Esophagus muscularis mucosa (tissue), 4 donors: Measurements from ENCODE around the gene ADAM10. TPM values are rescaled to one million over a fixed set of nuclear protein-coding genes. Genes with fewer than 3 reads are reported as not detected.

Source experiments
- DNase-seq: peaks from one replicate; pipeline ENCODE4 v3.0.0-alpha.2; 2017; ENCODE audit errors: extremely low spot score
- H3K27ac ChIP-seq, 4 donors: fragments of 200-600 bp; sonication (generic); replicated peaks in 1 of 4; 1 replicate in 3 of 4; 2 replicates in 1 of 4; pipeline ENCODE4 v1.5.1; 2016 to 2019; ENCODE audit warnings: mild to moderate bottlenecking in 1 of 4
- H3K27me3 ChIP-seq, 4 donors: fragments of 200-600 bp; sonication (generic); one replicate each; pipeline versions ENCODE4 v1.5.1 to v1.6.0; 2016 to 2019
- H3K36me3 ChIP-seq, 4 donors: fragments of 200-600 bp; sonication (generic); one replicate each; pipeline ENCODE4 v1.5.1; 2016 to 2019
- H3K4me1 ChIP-seq, 4 donors: fragments of 200-600 bp; sonication (generic); one replicate each; pipeline ENCODE4 v1.5.1; 2016 to 2019
- H3K4me3 ChIP-seq, 4 donors: fragments of 200-600 bp; sonication (generic); 1 replicate in 2 of 4; 2 replicates in 2 of 4; pipeline ENCODE4 v1.5.1; 2016 to 2019; ENCODE audit warnings: mild to moderate bottlenecking in 4 of 4, moderate library complexity in 1 of 4
- H3K9me3 ChIP-seq, 4 donors: fragments of 200-600 bp; sonication (generic); 1 replicate in 3 of 4; 2 replicates in 1 of 4; pipeline ENCODE4 v1.5.1; 2016 to 2019
- EP300 ChIP-seq: sonication (generic); formaldehyde crosslinking; IDR thresholded peaks from one replicate; pipeline ENCODE4 v1.6.1; 2017; ENCODE audit warnings: antibody characterized with exemption
- POLR2A ChIP-seq: fragments of 450-650 bp; IDR thresholded peaks from one replicate; pipeline ENCODE4 v1.6.1; 2017; ENCODE audit warnings: antibody characterized with exemption, moderate library complexity, mild to moderate bottlenecking, low read depth
- POLR2AphosphoS5 ChIP-seq, 2 donors: sonication (generic); formaldehyde crosslinking; IDR thresholded peaks; one replicate each; pipeline ENCODE4 v1.6.1; 2017; ENCODE audit warnings: antibody characterized with exemption in 2 of 2
- WGBS: methylation state at CpG from one replicate; pipeline ENCODE4 v1.1.5; 2018; 5-methylcytosine and 5-hydroxymethylcytosine counted together
- intact Hi-C: fragments of 100-400 bp; cut with DNase I; formaldehyde crosslinking; loops from one replicate; pipeline ENCODE4 v1.15.1; 2023
- total RNA-seq, 4 donors: library from RNA; depleted of rRNA; stranded (reverse); fragments of >200 nt; gene quantifications; one replicate each; pipeline versions ENCODE4 v1.1.0 to v1.2.1, GENCODE V29; 2016
- TF ChIP-seq, protein P1 (sequence below), 3 experiments: fragments of 200-600 bp in 2 of 3; fragments of 450-650 bp in 1 of 3; sonication (generic) in 2 of 3; IDR thresholded peaks; one replicate each; pipeline ENCODE4 v1.5.1; 2017 to 2019; ENCODE audit warnings: antibody characterized with exemption in 3 of 3, mild to moderate bottlenecking in 2 of 3, moderate library complexity in 1 of 3

The ADAM10 gene
- total RNA-seq, 4 donors from 2014 or later = 43.8 to 58.8 (median 48.5) TPM

DNA sequence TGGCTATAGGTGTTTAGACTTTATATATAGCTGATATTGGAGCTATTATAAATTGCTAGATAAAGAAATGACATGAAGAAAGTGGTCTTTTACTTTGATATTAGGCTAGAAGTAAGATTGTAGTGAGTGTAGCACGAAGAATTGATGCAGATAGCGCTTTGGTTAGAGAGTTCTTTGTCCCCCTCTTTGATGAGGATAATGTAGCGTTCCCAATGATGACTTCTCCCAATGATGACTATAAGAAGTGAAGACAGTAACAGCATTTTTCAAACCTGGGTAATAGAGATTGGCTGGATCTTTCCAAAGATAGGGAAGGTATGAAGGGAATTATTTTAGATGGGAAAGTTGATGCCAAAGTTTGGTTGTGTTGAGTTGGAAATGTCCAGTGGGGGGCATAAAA, 25.9 kb upstream of the ADAM10 start:
- WGBS = 98% methylated on average over 3 of the region's 3 CpGs
- Histone ChIP-seq H3K4me1 (peaks cover 30 to 66% (median 58%) of the 10 kb centered on the region in 4 donors), H3K27ac (no peak overlapping the region), H3K4me3 (no peak overlapping the region), H3K27me3 (no peaks in the 10 kb centered on the region), H3K9me3 (no peaks in the 10 kb centered on the region), H3K36me3 (peaks cover 0 to 7% (median 0%) of the 10 kb centered on the region in 4 donors)
- intact Hi-C loops = no loop called here
- TF ChIP-seq POLR2A = no peak
- TF ChIP-seq, protein P1, sequence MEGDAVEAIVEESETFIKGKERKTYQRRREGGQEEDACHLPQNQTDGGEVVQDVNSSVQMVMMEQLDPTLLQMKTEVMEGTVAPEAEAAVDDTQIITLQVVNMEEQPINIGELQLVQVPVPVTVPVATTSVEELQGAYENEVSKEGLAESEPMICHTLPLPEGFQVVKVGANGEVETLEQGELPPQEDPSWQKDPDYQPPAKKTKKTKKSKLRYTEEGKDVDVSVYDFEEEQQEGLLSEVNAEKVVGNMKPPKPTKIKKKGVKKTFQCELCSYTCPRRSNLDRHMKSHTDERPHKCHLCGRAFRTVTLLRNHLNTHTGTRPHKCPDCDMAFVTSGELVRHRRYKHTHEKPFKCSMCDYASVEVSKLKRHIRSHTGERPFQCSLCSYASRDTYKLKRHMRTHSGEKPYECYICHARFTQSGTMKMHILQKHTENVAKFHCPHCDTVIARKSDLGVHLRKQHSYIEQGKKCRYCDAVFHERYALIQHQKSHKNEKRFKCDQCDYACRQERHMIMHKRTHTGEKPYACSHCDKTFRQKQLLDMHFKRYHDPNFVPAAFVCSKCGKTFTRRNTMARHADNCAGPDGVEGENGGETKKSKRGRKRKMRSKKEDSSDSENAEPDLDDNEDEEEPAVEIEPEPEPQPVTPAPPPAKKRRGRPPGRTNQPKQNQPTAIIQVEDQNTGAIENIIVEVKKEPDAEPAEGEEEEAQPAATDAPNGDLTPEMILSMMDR (IDR thresholded peaks at IDR 0.05) = no peak
- no peak for TF ChIP-seq EP300
- no peak for TF ChIP-seq POLR2AphosphoS5 (IDR thresholded peaks at IDR 0.05)
- no peak for DNase-seq

DNA sequence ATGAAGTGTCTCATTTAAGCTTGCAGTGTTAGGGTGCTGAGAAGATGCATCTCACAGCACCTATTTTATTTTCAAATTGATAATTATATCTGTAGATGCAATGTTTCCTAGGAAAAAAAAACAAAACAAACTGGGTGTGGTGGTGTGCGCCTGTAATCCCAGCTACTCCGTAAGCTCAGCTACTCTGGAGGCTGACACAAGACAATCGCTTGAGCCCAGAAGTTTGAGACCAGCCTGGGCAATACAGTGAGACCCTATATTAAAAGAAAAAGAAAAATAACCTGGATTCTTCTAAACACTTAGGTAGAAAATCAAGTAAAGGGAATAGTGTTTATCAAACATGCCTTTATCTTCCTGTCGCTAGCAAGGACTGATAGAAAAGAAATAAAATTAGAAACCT, 23.5 kb upstream of the ADAM10 start:
- H3K27me3 ChIP-seq = no peaks in the 10 kb centered on the region
- no peak for DNase-seq
- peak overlapping the region; percentile 99 for H3K27ac ChIP-seq
- no peak for TF ChIP-seq POLR2AphosphoS5 (IDR thresholded peaks at IDR 0.05)
- TF ChIP-seq POLR2A = no peak
- TF ChIP-seq, protein P1 (IDR thresholded peaks at IDR 0.05) = no peak
- no peak for TF ChIP-seq EP300
- intact Hi-C loops = no loop called here
- peaks cover 30 to 68% (median 66%) of the 10 kb centered on the region in 4 donors for H3K4me1 ChIP-seq
- no peaks in the 10 kb centered on the region for H3K36me3 ChIP-seq
- peak overlapping the region; percentile 90 to 98 (median 96) for H3K4me3 ChIP-seq
- 60% methylated on average over 4 of the region's 4 CpGs for WGBS
- H3K9me3 ChIP-seq = no peaks in the 10 kb centered on the region

- Histone ChIP-seq H3K4me3 (peak overlapping the region; percentile 90 to 98 (median 96)), H3K9me3 (no peaks in the 10 kb centered on the region), H3K4me1 (peaks cover 26 to 62% (median 57%) of the 10 kb centered on the region in 4 donors), H3K36me3 (no peaks in the 10 kb centered on the region), H3K27me3 (no peaks in the 10 kb centered on the region), H3K27ac (peak overlapping the region; percentile 99)
- DNase-seq = peak; percentile 91
- WGBS = 2% methylated on average over 11 of the region's 40 CpGs
- intact Hi-C loops = loop anchor here (1.0 to 2.0 kb wide), 2 partner anchors 22 to 161 kb away; partner anchors contain the start of genes ADAM10 and SLTM
- TF ChIP-seq EP300 (no peak), POLR2AphosphoS5 (IDR thresholded peaks at IDR 0.05) (peak in 1 of 2 donors; percentile 27), POLR2A (no peak)
- TF ChIP-seq, protein P1 (IDR thresholded peaks at IDR 0.05) = no peak
Observed at GRCh38 chr15:58771621-58772250, 22.2 kb upstream of the ADAM10 start.

GRCh38 chr15:58770857-58771620, 21.5 kb upstream of the ADAM10 start, which contains the start of gene MINDY2:
TSS of gene MINDY2 (plus strand) at chr15:58771302. CDS start at chr15:58771396, 94 bp downstream.
- H3K27me3 ChIP-seq = no peaks in the 10 kb centered on the region
- peak; percentile 99 for DNase-seq
- 0% methylated on average over 8 of the region's 75 CpGs for WGBS
- H3K27ac ChIP-seq = peak within 1 kb of the TSS; percentile 99
- peak; percentile 98 to 99 for TF ChIP-seq POLR2AphosphoS5 (IDR thresholded peaks at IDR 0.05)
- TF ChIP-seq POLR2A = peak; percentile 35
- TF ChIP-seq, protein P1 (IDR thresholded peaks at IDR 0.05) = peak in 2 of 3 experiments; percentile 10 to 15
- no peak for TF ChIP-seq EP300
- peak within 1 kb of the TSS; percentile 90 to 98 (median 96) for H3K4me3 ChIP-seq
- no peaks in the 10 kb centered on the region for H3K36me3 ChIP-seq
- peaks cover 26 to 55% (median 50%) of the 10 kb centered on the region in 4 donors for H3K4me1 ChIP-seq
- no peaks in the 10 kb centered on the region for H3K9me3 ChIP-seq
- intact Hi-C loops = loop anchor here (1.0 to 2.0 kb wide), 2 partner anchors 22 to 162 kb away; partner anchors contain the start of genes ADAM10 and SLTM
